HL-60 (cell line): ENCODE results near the gene IMPG2.

Source experiments
- DNase-seq, 2 experiments: peaks; one replicate each; pipeline ENCODE4 v3.0.0-alpha.2; 2010 to 2020; ENCODE audit warnings: low read depth in 1 of 2, low spot score in 1 of 2
- H3K27ac ChIP-seq: fragments of 250-450 bp; sonication (Bioruptor Pico); replicated peaks from 2 replicates; pipeline ENCODE4 v1.5.1; 2020; ENCODE audit warnings: mild to moderate bottlenecking, moderate library complexity
- H3K27me3 ChIP-seq: fragments of 250-450 bp; sonication (Bioruptor Pico); 2 replicates; pipeline ENCODE4 v1.5.1; 2021; ENCODE audit warnings: mild to moderate bottlenecking, moderate library complexity; ENCODE audit not compliant: insufficient read depth, poor library complexity, severe bottlenecking
- H3K4me3 ChIP-seq: replicated peaks from 2 replicates; pipeline ENCODE4 v1.5.1; 2011; ENCODE audit warnings: mild to moderate bottlenecking, control low read depth, low read length; ENCODE audit not compliant: insufficient read depth
- CTCF ChIP-seq: IDR thresholded peaks from one replicate; pipeline ENCODE4 v1.5.1; 2011; ENCODE audit warnings: low read length, control low read depth, inconsistent platforms; ENCODE audit not compliant: insufficient read depth
- GABPA ChIP-seq: IDR thresholded peaks from 2 replicates; pipeline ENCODE4 v1.6.1; 2012; ENCODE audit warnings: low read depth
- POLR2AphosphoS5 ChIP-seq: IDR thresholded peaks from 2 replicates; pipeline ENCODE4 v1.6.1; 2012; ENCODE audit warnings: low read depth
- REST ChIP-seq: IDR thresholded peaks from 2 replicates; pipeline ENCODE4 v1.6.1; 2012; ENCODE audit warnings: low read depth; ENCODE audit not compliant: insufficient replicate concordance
- SPI1 ChIP-seq: IDR thresholded peaks from 2 replicates; pipeline ENCODE4 v1.6.1; 2012; ENCODE audit warnings: low read depth, mild to moderate bottlenecking, borderline replicate concordance

Gene IMPG2

GRCh38 chr3:101273608-101274007 lies 46.8 kb downstream of the IMPG2 start:
- no peak overlapping the region for H3K27ac ChIP-seq
- no peak overlapping the region for H3K4me3 ChIP-seq
- TF ChIP-seq REST = no peak
- no peak for TF ChIP-seq GABPA
- no peak for TF ChIP-seq CTCF
- no peak for TF ChIP-seq SPI1
- TF ChIP-seq POLR2AphosphoS5 = no peak
- no peak for DNase-seq
- H3K27me3 ChIP-seq = no peaks in the 10 kb centered on the region

- Histone ChIP-seq H3K27ac (no peak overlapping the region), H3K27me3 (no peaks in the 10 kb centered on the region)
- TF ChIP-seq CTCF = no peak
- TF ChIP-seq POLR2AphosphoS5 = no peak
- TF ChIP-seq GABPA = no peak
- TF ChIP-seq SPI1 = no peak
- no peak for TF ChIP-seq REST
Observed at GRCh38 chr3:101273156-101273555, 47.2 kb downstream of the IMPG2 start.

GRCh38 chr3:101271728-101272127 lies 48.6 kb downstream of the IMPG2 start:
- Histone ChIP-seq H3K4me3 (no peak overlapping the region), H3K27ac (no peak overlapping the region), H3K27me3 (no peaks in the 10 kb centered on the region)
- no peak for DNase-seq
- TF ChIP-seq GABPA (no peak), SPI1 (no peak), REST (no peak), POLR2AphosphoS5 (no peak), CTCF (no peak)

More at GRCh38 chr3:101273156-101273555, 47.2 kb downstream of the IMPG2 start:
- no peak overlapping the region for H3K4me3 ChIP-seq
- DNase-seq = no peak
